C1 segment of cervical spinal cord (tissue), 14 donors: ENCODE data around the gene ZNF436.

Experiments used
- DNase-seq, 14 donors: peaks; one replicate each; lab custom pipeline; 2025; lab: John Stamatoyannopoulos, UW

The ZNF436 gene

GRCh38 chr1:23367451-23367790 lies 2.2 kb downstream of the ZNF436 start:
- DNase-seq: peak in 1 of 14 donors; percentile 27

DNA sequence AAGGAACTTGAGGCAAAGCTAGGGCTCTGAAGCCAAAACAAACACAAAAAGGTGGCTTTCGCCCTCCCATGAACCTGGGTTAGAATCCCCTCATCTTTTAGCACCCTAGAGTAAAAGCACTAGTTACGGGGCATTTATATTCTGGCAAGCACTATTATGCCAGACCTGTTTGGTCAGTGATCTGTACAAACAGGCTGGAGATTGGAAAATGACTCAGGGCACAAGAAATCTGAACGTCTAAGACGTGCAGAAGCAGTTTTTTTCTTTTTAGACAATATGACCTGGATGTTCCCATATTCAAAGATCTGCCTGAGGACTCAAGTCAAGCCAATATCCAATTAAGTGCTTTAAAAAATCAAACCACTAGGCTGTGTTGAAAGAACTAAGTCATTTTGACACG lies 3.0 kb downstream of the ZNF436 start:
- DNase-seq: no peak

GRCh38 chr1:23366146-23366545 lies 3.5 kb downstream of the ZNF436 start:
- DNase-seq: no peak

DNA sequence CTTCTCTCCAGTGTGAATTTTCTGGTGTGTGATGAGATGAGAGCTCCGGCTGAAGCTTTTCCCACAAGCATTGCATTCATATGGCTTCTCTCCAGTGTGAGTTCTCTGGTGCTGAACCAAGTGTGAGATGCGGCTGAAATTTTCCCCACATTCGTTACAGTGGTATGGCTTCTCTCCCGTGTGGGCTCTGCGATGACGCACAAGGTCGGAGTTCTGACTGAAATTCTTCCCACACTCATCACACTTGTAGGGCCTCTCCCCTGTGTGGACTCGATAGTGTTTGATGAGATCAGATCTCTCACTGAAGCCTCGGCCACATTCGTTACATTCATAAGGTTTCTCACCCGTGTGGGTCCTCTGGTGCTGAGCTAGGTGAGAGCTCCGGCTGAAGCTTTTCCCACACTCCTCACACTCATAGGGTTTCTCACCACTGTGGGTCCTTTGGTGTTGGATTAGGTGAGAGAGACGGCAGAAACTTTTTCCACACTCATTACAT lies 7.4 kb downstream of the ZNF436 start:
- no peak for DNase-seq

- DNase-seq: no peak
Measured at GRCh38 chr1:23358310-23358875, 11.2 kb downstream of the ZNF436 start.

GRCh38 chr1:23357138-23357908 lies 12.3 kb downstream of the ZNF436 start:
- no peak for DNase-seq

DNA sequence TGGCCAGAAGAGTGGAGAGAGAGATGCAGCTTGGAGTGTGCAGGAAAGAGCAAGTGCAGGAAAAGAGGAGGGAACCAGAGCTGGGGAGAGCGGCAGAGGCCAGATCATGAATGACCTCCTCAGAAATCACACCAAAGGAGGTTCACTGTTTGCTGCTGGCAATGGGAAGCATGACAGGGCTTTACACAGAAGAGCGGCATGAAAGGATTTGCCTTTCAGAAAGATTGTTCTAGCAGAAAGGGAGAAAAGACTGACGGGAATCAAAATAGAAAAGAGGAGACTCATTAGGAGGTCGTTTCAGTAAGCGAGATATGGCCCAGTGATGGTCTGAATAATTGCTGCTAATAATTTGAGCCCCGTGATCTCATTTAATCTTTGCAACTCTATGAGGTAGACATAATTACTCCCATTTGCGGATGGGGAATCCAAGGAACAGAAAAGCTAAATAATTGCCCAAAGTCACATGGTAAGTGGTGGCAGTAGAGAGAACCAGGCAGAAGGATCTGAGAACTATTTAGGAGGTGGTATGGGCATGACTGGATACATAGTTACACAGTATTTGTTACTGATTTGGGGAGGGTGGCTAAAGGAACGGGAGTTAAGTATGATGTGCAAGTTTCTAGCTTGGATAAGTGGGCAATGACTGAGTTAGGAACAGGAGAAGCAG lies 13.0 kb downstream of the ZNF436 start:
- peak in 6 of 14 donors; percentile 6 to 34 (median 16) for DNase-seq

- no peak for DNase-seq
Measured at GRCh38 chr1:23354245-23354644, 15.4 kb downstream of the ZNF436 start.

GRCh38 chr1:23352096-23352695 lies 17.4 kb downstream of the ZNF436 start:
- DNase-seq: no peak

GRCh38 chr1:23345920-23346319 lies 23.7 kb downstream of the ZNF436 start:
- no peak for DNase-seq

GRCh38 chr1:23344987-23345472 lies 24.6 kb downstream of the ZNF436 start:
- DNase-seq: no peak

- peak; percentile 83 to 100 (median 98) for DNase-seq
Measured at GRCh38 chr1:23344111-23344986, 25.3 kb downstream of the ZNF436 start, which contains the start of gene HNRNPR. TSS of gene HNRNPR (minus strand) at chr1:23344284. CDS start at chr1:23341008, 3,276 bp downstream.

DNA sequence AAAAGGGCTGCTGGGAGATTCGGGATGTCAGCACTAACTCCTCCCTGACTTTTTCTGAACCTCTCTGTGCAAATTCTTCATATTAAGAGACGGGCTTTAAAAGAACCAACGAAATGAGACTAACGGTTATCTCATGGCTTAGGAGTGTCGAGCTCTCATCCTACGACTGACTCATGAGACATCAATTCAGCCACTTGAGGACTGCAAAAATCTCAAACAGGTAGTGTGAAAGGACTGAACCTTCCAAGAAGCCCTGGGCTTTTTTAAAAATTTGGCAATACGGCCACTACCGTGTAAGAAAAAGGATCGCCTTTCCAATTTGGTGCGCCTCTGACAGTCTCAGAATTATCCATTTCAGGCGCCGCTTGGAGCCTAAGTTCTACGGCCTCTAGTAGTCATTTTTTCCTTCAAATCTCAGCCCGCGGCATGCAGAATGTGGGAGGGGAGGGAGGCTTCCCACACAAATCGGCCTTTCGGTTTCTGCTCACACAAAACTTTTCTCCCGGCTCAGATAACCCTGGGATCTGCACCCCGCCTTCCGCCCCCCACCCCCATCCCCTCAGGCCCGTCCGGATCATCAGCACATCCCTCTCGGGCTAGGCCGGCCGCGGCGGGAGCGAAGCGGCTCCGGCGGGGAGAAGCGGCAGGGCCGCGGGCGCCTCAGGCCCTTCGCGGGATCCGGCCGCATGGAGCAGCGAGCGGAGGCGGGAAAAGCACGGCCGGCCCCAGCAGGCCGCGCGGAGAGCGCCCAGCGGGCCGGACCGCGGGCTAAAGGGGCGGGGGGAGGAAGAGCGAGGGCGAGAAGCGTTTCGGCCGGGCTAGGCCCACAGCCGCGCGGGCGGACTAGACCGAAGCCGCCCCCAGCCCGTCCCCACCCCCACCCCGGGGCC lies 26.2 kb downstream of the ZNF436 start:
- DNase-seq: peak in 6 of 14 donors; percentile 20 to 79 (median 56)

DNA sequence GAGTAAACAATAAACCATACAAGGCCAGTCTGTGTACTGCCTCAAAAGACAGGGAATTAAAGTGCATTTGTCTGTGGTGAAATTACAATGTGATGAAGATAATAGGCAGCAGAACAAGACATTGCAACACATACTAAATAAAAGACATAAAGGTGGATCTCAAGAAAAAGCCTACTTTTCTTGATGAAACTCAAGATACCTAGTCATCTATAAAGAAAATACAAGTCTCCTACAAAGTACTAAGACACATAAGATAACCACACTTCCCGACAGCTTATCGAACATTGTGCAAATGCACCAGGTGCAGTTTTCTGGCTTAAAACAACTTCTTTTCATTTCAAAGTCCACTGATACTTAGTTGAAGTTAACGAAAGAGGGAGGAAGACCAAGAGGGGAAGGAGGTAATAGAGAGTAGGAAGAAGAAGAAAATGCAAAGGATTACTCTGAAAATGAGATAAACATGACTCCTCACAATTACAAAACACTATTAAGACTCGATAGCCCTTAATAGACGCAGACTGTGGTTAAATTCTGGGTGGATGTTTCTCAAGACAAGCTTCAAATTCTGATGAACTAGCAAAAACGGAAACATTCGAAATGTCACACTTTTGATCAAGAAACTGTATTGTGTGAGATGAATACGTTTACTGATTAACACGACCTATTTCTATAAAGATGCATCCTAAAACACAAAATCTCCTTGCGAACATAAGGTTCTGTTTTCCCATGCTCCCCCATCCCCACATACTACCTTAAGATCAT lies 27.5 kb downstream of the ZNF436 start:
- no peak for DNase-seq

- DNase-seq: no peak
Measured at GRCh38 chr1:23339632-23340031, 30.0 kb downstream of the ZNF436 start.

- DNase-seq: no peak
Measured at GRCh38 chr1:23337869-23338268, 31.8 kb downstream of the ZNF436 start.

GRCh38 chr1:23331713-23332112 lies 37.9 kb downstream of the ZNF436 start:
- no peak for DNase-seq

DNA sequence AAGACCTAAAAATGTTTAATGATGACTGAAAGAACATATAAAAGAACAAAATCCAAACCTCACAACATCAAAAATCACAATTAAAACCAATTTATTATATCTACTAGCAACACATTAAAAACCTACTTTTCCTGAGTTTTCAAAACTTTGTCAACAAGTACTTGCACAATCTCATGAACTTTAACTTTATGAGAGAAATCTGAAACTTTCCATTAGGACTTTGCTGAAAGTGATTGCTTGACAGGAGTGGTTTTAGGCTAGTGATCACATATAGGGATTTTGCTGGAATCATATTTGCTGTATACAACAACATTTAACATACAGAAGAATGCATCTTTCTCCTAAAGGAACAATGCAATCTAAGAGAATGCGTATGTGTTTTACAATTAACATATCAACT lies 38.8 kb downstream of the ZNF436 start:
- no peak for DNase-seq

DNA sequence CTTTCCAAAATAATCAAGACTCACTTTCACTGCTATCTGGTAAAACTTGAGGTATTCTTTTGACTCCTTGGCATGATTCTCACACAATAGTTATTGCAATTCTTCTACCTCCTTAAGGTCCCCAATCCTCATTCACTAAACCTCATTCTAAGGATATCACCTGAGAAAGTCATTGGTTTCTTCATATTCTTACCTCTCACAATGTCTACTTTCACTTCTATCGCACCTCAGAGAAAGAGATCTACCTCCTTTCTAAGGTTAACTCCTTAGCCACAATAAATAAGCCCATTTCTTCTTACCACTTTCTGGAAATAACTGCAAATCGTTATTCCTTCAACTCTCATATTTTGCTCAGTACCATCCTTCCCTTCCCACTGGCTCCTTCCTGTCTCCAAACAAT lies 44.2 kb downstream of the ZNF436 start:
- no peak for DNase-seq
